GM12801 (cell line): ENCODE measurements around the gene SLC13A5.

Experiments used
- CTCF ChIP-seq: IDR thresholded peaks from one replicate; pipeline ENCODE4 v1.5.1; 2011; ENCODE audit warnings: control low read depth; ENCODE audit not compliant: insufficient read length; ENCODE audit errors: extremely low read depth

The SLC13A5 gene

GRCh38 chr17:6637458-6637840, 75.7 kb downstream of the SLC13A5 start:
- no peak for TF ChIP-seq CTCF

- no peak for TF ChIP-seq CTCF
Observed at GRCh38 chr17:6636616-6637457, 76.3 kb downstream of the SLC13A5 start.

GRCh38 chr17:6636105-6636504, 77.1 kb downstream of the SLC13A5 start:
- TF ChIP-seq CTCF: no peak
